Head of caudate nucleus (tissue), 42 donors: Measurements from ENCODE around the gene OVOL1.
"Not testable (repeated sequence)": the region's sequence is repeated elsewhere in the genome, so short reads cannot be mapped to it uniquely, and the experiment has no call there.

Experiments
- DNase-seq, 42 donors: peaks; one replicate each; pipeline versions ENCODE4 v3.0.0 to v3.0.0-alpha.2; 2020 to 2021; ENCODE audit warnings: mixed read lengths in 7 of 42
- intact Hi-C: fragments of 100-400 bp; cut with DNase I; formaldehyde crosslinking; loops from one replicate; pipeline ENCODE4 v1.15.0; 2022

Gene OVOL1

GRCh38 chr11:65808744-65809341 lies 22.0 kb downstream of the OVOL1 start:
- intact Hi-C loops = no loop called here
- DNase-seq = no peak

- DNase-seq = no peak
- intact Hi-C loops = no loop called here
Measured at GRCh38 chr11:65809496-65809895, 22.6 kb downstream of the OVOL1 start.

DNA sequence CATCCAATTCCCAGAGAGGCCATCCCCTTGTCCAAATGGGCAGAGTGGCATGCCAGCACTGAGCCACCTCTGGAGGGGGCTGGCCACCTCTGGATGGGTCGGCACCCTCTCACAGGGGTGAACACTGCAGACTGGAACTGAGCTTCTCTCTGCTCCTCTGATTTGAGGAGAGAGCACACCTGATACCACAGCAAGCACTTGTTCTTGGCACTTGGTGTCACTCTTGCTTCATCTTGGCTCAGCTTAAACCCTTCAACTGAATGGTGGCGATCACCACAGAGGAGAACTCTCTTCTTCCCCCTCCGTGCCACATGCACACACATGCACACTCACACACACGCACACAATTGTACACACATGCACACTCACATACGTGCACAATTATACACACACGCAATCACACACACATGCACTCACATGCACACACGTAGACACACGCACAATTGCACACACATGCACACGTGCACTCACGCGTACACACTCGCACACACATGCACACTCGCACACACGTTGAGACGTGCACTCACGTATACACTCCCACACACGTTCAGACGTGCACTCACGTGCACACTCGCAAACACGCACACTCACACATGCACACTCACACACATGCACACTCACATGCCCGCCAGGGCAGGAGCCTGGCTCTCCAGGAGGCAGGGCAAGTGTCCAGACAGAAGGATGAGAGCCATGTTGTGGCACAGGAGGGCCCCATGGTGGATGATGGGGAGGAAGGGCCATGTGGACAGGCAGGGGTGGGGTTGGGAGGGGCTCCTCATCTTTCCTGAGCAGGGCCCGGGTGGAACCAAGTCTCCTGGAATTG lies 23.4 kb downstream of the OVOL1 start:
- intact Hi-C loops = loop anchor here (10.0 kb wide), 1 partner anchor 185 kb away; no protein-coding TSS in a partner anchor

DNA sequence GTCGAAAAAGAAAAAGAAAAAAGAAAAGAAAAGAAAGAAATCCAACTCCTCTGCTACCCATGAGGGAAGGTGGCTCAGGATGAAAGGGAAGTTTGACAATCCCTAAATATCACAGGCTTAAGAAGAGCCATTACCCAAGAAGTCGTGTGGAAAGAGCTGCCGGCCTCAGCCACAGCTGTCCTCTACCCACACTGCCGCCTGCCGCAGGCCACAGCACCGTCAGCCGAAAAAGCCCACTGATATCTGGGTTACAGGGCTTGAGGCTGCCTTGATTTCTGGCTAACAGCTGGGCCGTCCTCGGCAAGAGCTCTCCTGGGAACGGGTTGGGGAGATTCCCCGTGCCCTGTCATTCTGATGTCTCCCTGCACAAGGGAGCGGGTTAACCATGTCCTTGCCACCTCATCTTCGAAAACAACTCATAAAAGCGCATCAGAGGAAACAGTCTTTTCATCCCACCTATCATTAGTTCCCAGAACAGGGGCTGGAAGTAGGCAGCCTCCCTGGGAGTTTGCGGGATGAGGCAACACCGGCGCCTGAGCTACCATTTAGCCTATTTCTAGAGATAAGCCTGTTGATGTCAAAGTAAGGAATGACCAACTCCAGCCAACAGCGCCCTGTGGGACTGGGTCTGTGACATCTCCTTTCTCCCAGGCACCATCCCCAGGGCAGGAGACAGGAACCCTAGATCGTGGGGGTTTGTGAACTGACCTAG lies 25.1 kb downstream of the OVOL1 start:
- intact Hi-C loops = loop anchor here (10.0 kb wide), 1 partner anchor 187 kb away; no protein-coding TSS in a partner anchor
- DNase-seq = no peak

More for the DNA sequence above, 23.4 kb downstream of the OVOL1 start:
- DNase-seq = peak in 1 of 42 donors; percentile 9

- intact Hi-C loops = loop anchor here (10.0 kb wide), 1 partner anchor 190 kb away; no protein-coding TSS in a partner anchor
- DNase-seq = peak in 14 of 42 donors; percentile 6 to 58 (median 31)
Measured at GRCh38 chr11:65814131-65814985, 27.5 kb downstream of the OVOL1 start.

GRCh38 chr11:65814986-65815565 lies 28.2 kb downstream of the OVOL1 start:
- intact Hi-C loops = loop anchor here (5.0 to 10.0 kb wide), 3 partner anchors 33 to 190 kb away; partner anchors contain the start of genes AP5B1 and KAT5
- no peak for DNase-seq

- no peak for DNase-seq
- intact Hi-C loops = loop anchor here (5.0 to 10.0 kb wide), 3 partner anchors 34 to 192 kb away; partner anchors contain the start of genes AP5B1 and KAT5
Measured at GRCh38 chr11:65816696-65817095, 29.8 kb downstream of the OVOL1 start.

DNA sequence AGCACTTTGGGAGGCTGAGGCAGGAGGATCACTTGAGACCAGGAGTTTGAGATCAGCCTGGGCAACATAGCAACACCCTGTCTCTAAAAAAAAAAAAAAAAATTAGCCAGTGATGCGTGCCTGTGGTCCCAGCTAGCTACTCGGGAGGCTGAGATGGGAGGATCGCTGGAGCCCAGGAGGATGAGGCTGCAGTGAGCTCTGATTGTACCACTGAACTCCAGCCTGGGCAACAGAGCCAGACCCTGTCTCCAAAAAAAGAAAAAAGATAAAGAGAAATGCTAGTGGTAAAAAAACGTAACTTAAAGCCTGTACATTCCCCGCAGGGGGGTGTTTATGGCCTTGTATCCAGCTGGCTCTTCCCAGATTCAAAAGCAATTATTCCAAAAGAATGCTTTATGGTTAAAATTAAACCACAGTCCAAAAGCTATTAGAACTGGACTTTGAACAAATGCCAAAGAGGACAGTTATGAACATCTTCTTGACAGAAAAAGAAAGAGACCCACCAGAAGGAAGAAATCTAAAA lies 30.5 kb downstream of the OVOL1 start:
- intact Hi-C loops = loop anchor here (5.0 to 10.0 kb wide), 3 partner anchors 35 to 193 kb away; partner anchors contain the start of genes AP5B1 and KAT5
- DNase-seq = no peak

GRCh38 chr11:65817835-65818680 lies 31.2 kb downstream of the OVOL1 start:
- peak; percentile 87 to 99 (median 95) for DNase-seq
- intact Hi-C loops = loop anchor here (5.0 to 10.0 kb wide), 3 partner anchors 36 to 193 kb away; partner anchors contain the start of genes AP5B1 and KAT5

- DNase-seq = peak in 1 of 42 donors; percentile 16
- intact Hi-C loops = no loop called here
Measured at GRCh38 chr11:65821107-65821506, 34.2 kb downstream of the OVOL1 start.

GRCh38 chr11:65822776-65823528 lies 36.1 kb downstream of the OVOL1 start:
- DNase-seq = no peak
- intact Hi-C loops = no loop called here

DNA sequence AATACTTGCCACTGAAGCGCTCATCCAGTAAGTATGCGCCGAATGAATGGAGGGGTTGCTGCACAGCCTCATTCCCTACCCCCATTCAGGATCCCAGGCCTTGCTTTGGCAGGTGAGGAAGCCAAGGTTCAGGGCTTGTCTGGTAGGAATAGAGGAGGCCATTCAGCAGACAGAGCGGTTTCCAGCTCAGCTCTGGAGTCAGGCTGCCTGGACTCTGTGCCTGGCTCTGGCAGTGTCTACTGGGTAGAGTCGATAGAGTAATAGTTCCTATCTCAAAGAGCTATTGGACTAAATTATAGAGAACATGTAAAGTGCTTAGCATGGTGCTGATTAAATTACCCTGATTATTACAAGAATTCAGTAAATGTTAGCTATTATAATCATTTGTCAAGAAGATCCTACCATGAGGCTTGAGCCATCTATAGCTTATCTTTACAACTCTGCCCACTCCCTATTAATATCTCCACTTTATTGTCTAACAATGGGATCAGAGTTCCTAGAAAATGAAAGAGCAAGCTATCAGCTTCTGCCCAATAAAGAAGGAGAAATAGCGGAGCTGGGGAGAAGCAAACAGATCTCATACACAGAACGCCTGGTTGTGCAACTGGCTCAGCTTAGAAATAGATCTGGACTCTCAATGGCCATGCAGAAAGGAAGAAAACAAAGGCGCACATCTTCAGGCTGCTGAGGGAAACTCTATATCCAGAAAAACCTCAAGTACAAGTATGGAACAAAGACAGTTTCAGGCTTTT lies 40.3 kb downstream of the OVOL1 start:
- intact Hi-C loops = no loop called here

GRCh38 chr11:65829459-65829858 lies 42.6 kb downstream of the OVOL1 start:
- DNase-seq = no peak
- intact Hi-C loops = no loop called here

More for the DNA sequence above, 40.3 kb downstream of the OVOL1 start:
- DNase-seq = peak in 1 of 42 donors; percentile 3

DNA sequence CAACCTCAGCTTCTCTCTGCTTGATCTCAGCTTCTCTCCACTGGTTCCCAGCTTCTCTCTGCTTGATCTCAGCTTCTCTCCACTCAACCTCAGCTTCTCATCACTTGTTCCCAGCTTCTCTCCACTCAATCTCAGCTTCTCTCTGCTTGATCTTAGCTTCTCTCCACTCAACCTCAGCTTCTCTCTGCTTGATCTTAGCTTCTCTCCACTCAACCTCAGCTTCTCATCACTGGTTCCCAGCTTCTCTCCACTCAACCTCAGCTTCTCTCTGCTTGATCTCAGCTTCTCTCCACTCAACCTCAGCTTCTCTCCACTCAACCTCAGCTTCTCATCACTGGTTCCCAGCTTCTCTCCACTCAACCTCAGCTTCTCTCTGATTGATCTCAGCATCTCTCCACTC lies 45.4 kb downstream of the OVOL1 start:
- DNase-seq, intact Hi-C loops: not testable (repeated sequence)

GRCh38 chr11:65833297-65834030 lies 46.6 kb downstream of the OVOL1 start, which contains the start of gene SNX32:
SNX32 (plus strand) TSS chr11:65833963; CDS start chr11:65834066, 103 bp downstream.
- intact Hi-C loops = no loop called here
- peak; percentile 96 to 99 (median 98) for DNase-seq
